ENCODE measurements around the gene ZNF385D. TPM values are rescaled to one million over a fixed set of nuclear protein-coding genes. Genes with fewer than 3 reads are reported as not detected.

The ZNF385D gene
- total RNA-seq, 1 experiment from 2014 or later = 9.6 TPM

GRCh38 chr3:21484828-21485144 is 266.2 kb downstream of the ZNF385D start (continued):
- TF ChIP-seq PRDM15 (CRISPR knock-in tag; IDR thresholded peaks at IDR 0.05) = no peak
- TF ChIP-seq E2F4 (CRISPR knock-in tag; IDR thresholded peaks at IDR 0.05; ENCODE audit: borderline replicate concordance, low read depth) = no peak

GRCh38 chr3:21484057-21484827 is 266.8 kb downstream of the ZNF385D start:
- ChIA-PET POLR2A (no interaction called here), CTCF (interaction anchor here (0.7 to 1.7 kb wide), 8 partner anchors 10 to 468 kb away, joined by 3 to 11 read pairs (median 3); no protein-coding TSS in a partner anchor)
- H3K27me3 Mint-ChIP-seq (ENCODE audit: low read depth) = no peaks in the 10 kb centered on the region
- no peak overlapping the region for H3K27ac Mint-ChIP-seq
- no peaks in the 10 kb centered on the region for H3K9me3 Mint-ChIP-seq
- peak; percentile 99 for ATAC-seq
- H3K36me3 Mint-ChIP-seq = no peaks in the 10 kb centered on the region
- H3K4me1 Mint-ChIP-seq = peaks cover 2% of the 10 kb centered on the region; the same call in 1 of the 2 replicates
- peak; percentile 68 for DNase-seq (ENCODE audit: low spot score)
- no peak for TF ChIP-seq CBFB (CRISPR knock-in tag; IDR thresholded peaks at IDR 0.05; ENCODE audit: low read depth)
- TF ChIP-seq CTCF (IDR thresholded peaks at IDR 0.05) = peak; percentile 44
- 0 out of 2 replicates have a peak, but pooled peaks have one; percentile 62 for TF ChIP-seq ZNF121 (CRISPR knock-in tag; IDR thresholded peaks at IDR 0.05)
- no peak for TF ChIP-seq PRRX2 (CRISPR knock-in tag; IDR thresholded peaks at IDR 0.05)
- no peak for TF ChIP-seq MAX (CRISPR knock-in tag; IDR thresholded peaks at IDR 0.05)
- no peak for TF ChIP-seq NFATC4 (CRISPR knock-in tag; IDR thresholded peaks at IDR 0.05)
- no peak for TF ChIP-seq ZNF512 (CRISPR knock-in tag; IDR thresholded peaks at IDR 0.05; ENCODE audit: borderline replicate concordance)
- H3K4me3 Mint-ChIP-seq = no peak overlapping the region

GRCh38 chr3:21481991-21482390 is 269.0 kb downstream of the ZNF385D start:
- TF ChIP-seq HMGXB4 (CRISPR knock-in tag; IDR thresholded peaks at IDR 0.05) (no peak), SMAD4 (CRISPR knock-in tag; IDR thresholded peaks at IDR 0.05) (no peak), TCF7 (CRISPR knock-in tag; IDR thresholded peaks at IDR 0.05; ENCODE audit: low read depth) (no peak), ZNF138 (CRISPR knock-in tag; conservative IDR thresholded peaks at IDR 0.05) (no peak), AR (CRISPR knock-in tag; IDR thresholded peaks at IDR 0.05) (no peak)
- ChIA-PET POLR2A (interaction anchor here (0.6 kb wide), 1 partner anchor 27 kb away, joined by 4 read pairs; no protein-coding TSS in a partner anchor), CTCF (no interaction called here)
- Mint-ChIP-seq H3K27ac (no peak overlapping the region), H3K36me3 (no peaks in the 10 kb centered on the region), H3K4me1 (peaks cover 2% of the 10 kb centered on the region; the same call in 1 of the 2 replicates), H3K27me3 (ENCODE audit: low read depth) (no peaks in the 10 kb centered on the region), H3K4me3 (no peak overlapping the region), H3K9me3 (no peaks in the 10 kb centered on the region)
- ATAC-seq = no peak
- no peak for DNase-seq (ENCODE audit: low spot score)
